Prostate gland (tissue), 2 donors: ENCODE results near the gene MYLK.

Experiments
- POLR2A ChIP-seq: fragments of 450-650 bp; IDR thresholded peaks from one replicate; pipeline ENCODE4 v1.6.1; 2016; ENCODE audit warnings: antibody characterized with exemption, mild to moderate bottlenecking
- TF ChIP-seq, protein P1 (sequence below), 4 experiments: fragments of 200-600 bp in 2 of 4; fragments of 450-650 bp in 2 of 4; sonication (generic) in 2 of 4; IDR thresholded peaks; 1 replicate in 3 of 4; 2 replicates in 1 of 4; pipeline ENCODE4 v1.5.1; 2016 to 2019; ENCODE audit warnings: antibody characterized with exemption in 4 of 4, mild to moderate bottlenecking in 2 of 4, moderate library complexity in 2 of 4

DNA sequence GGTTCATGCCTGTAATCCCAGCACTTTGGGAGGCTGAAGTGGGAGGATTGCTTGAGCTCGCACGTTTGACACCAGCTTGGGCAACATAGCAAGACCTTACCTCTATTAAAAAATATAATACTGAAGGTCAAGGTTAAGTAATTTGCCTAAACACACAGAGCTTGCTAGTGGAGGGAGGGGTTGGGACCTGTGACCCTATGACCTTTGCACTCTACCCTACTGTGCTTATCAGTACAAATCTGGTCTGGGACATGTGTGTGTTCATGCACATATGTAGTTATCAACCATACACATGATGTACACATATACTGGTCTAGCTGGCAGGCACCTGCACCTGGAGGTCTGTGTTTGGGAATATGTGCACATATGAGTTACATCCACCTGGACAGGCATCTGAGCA, 181.4 kb downstream of the MYLK start:
- TF ChIP-seq POLR2A = no peak
- TF ChIP-seq, protein P1, sequence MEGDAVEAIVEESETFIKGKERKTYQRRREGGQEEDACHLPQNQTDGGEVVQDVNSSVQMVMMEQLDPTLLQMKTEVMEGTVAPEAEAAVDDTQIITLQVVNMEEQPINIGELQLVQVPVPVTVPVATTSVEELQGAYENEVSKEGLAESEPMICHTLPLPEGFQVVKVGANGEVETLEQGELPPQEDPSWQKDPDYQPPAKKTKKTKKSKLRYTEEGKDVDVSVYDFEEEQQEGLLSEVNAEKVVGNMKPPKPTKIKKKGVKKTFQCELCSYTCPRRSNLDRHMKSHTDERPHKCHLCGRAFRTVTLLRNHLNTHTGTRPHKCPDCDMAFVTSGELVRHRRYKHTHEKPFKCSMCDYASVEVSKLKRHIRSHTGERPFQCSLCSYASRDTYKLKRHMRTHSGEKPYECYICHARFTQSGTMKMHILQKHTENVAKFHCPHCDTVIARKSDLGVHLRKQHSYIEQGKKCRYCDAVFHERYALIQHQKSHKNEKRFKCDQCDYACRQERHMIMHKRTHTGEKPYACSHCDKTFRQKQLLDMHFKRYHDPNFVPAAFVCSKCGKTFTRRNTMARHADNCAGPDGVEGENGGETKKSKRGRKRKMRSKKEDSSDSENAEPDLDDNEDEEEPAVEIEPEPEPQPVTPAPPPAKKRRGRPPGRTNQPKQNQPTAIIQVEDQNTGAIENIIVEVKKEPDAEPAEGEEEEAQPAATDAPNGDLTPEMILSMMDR (IDR thresholded peaks at IDR 0.05) = no peak
